Measurements from ENCODE around the gene DMTF1. TPM values are rescaled to one million over a fixed set of nuclear protein-coding genes. Genes with fewer than 3 reads are reported as not detected.

The DMTF1 gene
- polyA plus RNA-seq, 1 of the 3 experiments (the other 2 are of a cell fraction): 108 TPM

DNA sequence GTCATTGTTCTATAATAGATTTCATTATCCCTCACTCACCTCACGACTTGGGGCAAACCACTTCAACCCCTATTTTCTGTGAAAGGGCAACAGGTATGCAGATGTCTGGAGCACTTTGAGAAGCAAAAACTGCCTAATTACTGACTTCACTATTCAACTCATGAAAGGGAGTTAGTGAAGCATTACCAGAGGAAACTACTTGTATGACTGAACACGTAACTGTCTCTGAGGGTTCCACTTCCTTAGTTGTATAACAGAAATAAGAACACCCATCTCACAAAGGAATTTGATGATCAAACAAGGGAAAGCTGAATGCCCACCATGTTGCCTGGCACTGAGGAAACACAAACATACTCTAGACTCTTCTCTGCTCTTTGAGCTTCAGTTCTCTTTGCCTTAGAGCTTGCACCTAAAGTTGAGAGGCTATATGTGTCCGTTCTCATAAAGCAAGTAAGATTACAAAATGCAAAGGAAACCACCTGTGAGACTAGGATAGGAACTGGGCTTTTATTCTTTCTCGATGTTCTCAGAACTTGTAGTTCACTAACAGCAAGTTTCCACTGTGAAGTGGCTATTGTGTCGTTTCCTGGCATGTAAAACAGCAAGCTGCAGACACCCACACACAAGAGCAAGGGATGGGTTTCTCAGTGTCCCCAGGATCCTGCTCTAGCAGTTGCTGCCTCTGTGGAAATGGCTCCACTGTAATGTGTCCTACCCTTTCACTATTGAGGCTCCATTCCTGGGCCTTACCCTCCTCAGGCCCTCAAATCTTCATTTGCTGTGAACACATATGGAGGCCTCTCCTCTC lies 64.7 kb downstream of the DMTF1 start:
- Histone ChIP-seq H3K36me3 (replicated peaks in 1 of 2; ENCODE audit: control insufficient read depth in 1 of 2, insufficient read depth in 2 of 2, low read length in 1 of 2) (peaks cover 0 to 21% of the 10 kb centered on the region in 2 experiments), H3K4me3 (ENCODE audit: low read depth in 2 of 2, low read length in 1 of 2) (no peak overlapping the region), H3K4me1 (ENCODE audit: control insufficient read depth in 1 of 2, insufficient read depth in 2 of 2, low read depth in 1 of 2, low read length in 1 of 2) (peaks cover 0 to 24% of the 10 kb centered on the region in 2 experiments; a peak in 2 of 4 replicates), H2AFZ (ENCODE audit: low read depth) (no peak overlapping the region), H3F3A (replicated peaks; ENCODE audit: insufficient read depth) (peaks cover 5% of the 10 kb centered on the region), H3K27ac (ENCODE audit: low read depth in 2 of 2, low read length in 1 of 2) (no peak overlapping the region), H3K79me2 (ENCODE audit: insufficient read depth) (peaks cover 42% of the 10 kb centered on the region), H3K9me2 (no peaks in the 10 kb centered on the region), H3K9me3 (no peaks in the 10 kb centered on the region), H4K20me1 (ENCODE audit: insufficient read depth) (no peaks in the 10 kb centered on the region; the same call in 1 of the 2 replicates), H3K9ac (no peak overlapping the region), H3K27me3 (ENCODE audit: insufficient read depth) (no peaks in the 10 kb centered on the region), H3K4me2 (no peak overlapping the region)
- 90% methylated on average over 5 of the region's 5 CpGs for WGBS (ENCODE audit: low lambda C conversion rate)
- no peak for DNase-seq
- ChIA-PET POLR2A (no interaction called here), CTCF (interaction anchor here (0.7 to 2.7 kb wide), 3 partner anchors 13 to 56 kb away, joined by 4 to 7 read pairs (median 4); no protein-coding TSS in a partner anchor)
- no peak for TF ChIP-seq EZH2phosphoT487 (IDR thresholded peaks at IDR 0.05; ENCODE audit: borderline replicate concordance, low read depth)
- TF ChIP-seq GATA2 (CRISPR knock-in tag; IDR thresholded peaks at IDR 0.05): no peak
- TF ChIP-seq FOXM1 (IDR thresholded peaks at IDR 0.05; ENCODE audit: low read depth): no peak
- no peak for TF ChIP-seq MXI1 (IDR thresholded peaks at IDR 0.05; ENCODE audit: low read depth, low read length)
- TF ChIP-seq, protein P1, sequence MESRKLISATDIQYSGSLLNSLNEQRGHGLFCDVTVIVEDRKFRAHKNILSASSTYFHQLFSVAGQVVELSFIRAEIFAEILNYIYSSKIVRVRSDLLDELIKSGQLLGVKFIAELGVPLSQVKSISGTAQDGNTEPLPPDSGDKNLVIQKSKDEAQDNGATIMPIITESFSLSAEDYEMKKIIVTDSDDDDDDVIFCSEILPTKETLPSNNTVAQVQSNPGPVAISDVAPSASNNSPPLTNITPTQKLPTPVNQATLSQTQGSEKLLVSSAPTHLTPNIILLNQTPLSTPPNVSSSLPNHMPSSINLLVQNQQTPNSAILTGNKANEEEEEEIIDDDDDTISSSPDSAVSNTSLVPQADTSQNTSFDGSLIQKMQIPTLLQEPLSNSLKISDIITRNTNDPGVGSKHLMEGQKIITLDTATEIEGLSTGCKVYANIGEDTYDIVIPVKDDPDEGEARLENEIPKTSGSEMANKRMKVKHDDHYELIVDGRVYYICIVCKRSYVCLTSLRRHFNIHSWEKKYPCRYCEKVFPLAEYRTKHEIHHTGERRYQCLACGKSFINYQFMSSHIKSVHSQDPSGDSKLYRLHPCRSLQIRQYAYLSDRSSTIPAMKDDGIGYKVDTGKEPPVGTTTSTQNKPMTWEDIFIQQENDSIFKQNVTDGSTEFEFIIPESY (IDR thresholded peaks at IDR 0.05; ENCODE audit: borderline replicate concordance, low read depth): no peak
- TF ChIP-seq TAF1 (IDR thresholded peaks at IDR 0.05; ENCODE audit: borderline replicate concordance, low read depth, low read length): no peak
- no peak for TF ChIP-seq EP300 (IDR thresholded peaks at IDR 0.05; ENCODE audit: borderline replicate concordance in 1 of 2, low read depth in 1 of 2, low read length in 1 of 2)
- TF ChIP-seq NFIC (IDR thresholded peaks at IDR 0.05; ENCODE audit: borderline replicate concordance): no peak
- no peak for TF ChIP-seq FOXJ3 (CRISPR knock-in tag; IDR thresholded peaks at IDR 0.05)
- TF ChIP-seq, protein P2, sequence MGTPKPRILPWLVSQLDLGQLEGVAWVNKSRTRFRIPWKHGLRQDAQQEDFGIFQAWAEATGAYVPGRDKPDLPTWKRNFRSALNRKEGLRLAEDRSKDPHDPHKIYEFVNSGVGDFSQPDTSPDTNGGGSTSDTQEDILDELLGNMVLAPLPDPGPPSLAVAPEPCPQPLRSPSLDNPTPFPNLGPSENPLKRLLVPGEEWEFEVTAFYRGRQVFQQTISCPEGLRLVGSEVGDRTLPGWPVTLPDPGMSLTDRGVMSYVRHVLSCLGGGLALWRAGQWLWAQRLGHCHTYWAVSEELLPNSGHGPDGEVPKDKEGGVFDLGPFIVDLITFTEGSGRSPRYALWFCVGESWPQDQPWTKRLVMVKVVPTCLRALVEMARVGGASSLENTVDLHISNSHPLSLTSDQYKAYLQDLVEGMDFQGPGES (IDR thresholded peaks at IDR 0.05; ENCODE audit: low read depth, low read length): no peak

DNA sequence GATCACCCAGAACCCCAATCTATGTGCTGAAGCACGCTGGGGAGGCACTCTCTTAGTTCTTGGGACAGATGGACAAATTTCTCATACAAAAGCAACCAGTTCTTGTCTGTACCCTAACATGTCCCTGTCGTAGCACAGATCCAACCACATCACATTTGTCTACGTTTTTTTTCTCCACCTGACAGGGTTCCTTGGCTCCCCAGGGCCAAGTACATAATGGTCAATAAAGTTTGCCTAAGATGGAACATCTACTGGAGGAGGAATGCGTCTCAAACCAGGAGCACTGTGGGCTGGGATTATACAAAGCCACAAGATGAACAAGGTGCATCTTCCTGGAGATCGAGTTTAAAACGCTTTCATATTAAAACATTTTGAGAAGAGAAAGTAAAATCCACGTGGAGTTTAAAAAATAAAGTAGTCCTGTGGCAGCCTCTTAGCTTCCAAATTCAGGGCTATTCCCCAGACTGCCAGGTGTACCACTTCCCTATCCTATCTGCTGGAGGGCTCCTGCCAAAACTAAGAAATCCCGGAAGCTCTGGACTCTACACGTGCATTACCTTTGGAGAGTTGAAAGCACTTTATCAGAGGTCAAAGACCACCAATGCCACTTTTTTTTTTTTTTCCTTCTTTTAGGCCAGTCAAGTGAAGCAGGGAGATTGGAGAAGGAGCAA lies 65.9 kb downstream of the DMTF1 start:
- H3K4me1 ChIP-seq (ENCODE audit: control insufficient read depth in 1 of 2, insufficient read depth in 2 of 2, low read depth in 1 of 2, low read length in 1 of 2): peaks cover 0 to 24% of the 10 kb centered on the region in 2 experiments; a peak in 2 of 4 replicates
- no peaks in the 10 kb centered on the region for H3K27me3 ChIP-seq (ENCODE audit: insufficient read depth)
- peaks cover 0 to 18% of the 10 kb centered on the region in 2 experiments for H3K36me3 ChIP-seq (replicated peaks in 1 of 2; ENCODE audit: control insufficient read depth in 1 of 2, insufficient read depth in 2 of 2, low read length in 1 of 2)
- no peak for TF ChIP-seq YY1 (IDR thresholded peaks at IDR 0.05; ENCODE audit: low read depth)
- no peaks in the 10 kb centered on the region for H3K9me3 ChIP-seq
- DNase-seq: no peak
- H3K9ac ChIP-seq: no peak overlapping the region
- CTCF ChIA-PET: interaction anchor here (0.6 to 2.7 kb wide), 4 partner anchors 14 to 328 kb away, joined by 3 to 7 read pairs (median 4); no protein-coding TSS in a partner anchor
- POLR2A ChIA-PET: no interaction called here
- H3K4me3 ChIP-seq (ENCODE audit: low read depth in 2 of 2, low read length in 1 of 2): peak overlapping the region; percentile 95 to 99; a peak in 2 of 4 replicates
- H3K79me2 ChIP-seq (ENCODE audit: insufficient read depth): peaks cover 32% of the 10 kb centered on the region
- no peak overlapping the region for H2AFZ ChIP-seq (ENCODE audit: low read depth)
- peak overlapping the region; percentile 94 for H3K4me2 ChIP-seq
- no peak overlapping the region for H3K27ac ChIP-seq (ENCODE audit: low read depth in 2 of 2, low read length in 1 of 2)
- no peaks in the 10 kb centered on the region for H3K9me2 ChIP-seq
- 95% methylated on average over 9 of the region's 9 CpGs for WGBS (ENCODE audit: low lambda C conversion rate)
- H3F3A ChIP-seq (replicated peaks; ENCODE audit: insufficient read depth): peaks cover 5% of the 10 kb centered on the region
- no peaks in the 10 kb centered on the region; the same call in 1 of the 2 replicates for H4K20me1 ChIP-seq (ENCODE audit: insufficient read depth)
